ENCODE results near the gene GRM2.

The GRM2 gene

DNA sequence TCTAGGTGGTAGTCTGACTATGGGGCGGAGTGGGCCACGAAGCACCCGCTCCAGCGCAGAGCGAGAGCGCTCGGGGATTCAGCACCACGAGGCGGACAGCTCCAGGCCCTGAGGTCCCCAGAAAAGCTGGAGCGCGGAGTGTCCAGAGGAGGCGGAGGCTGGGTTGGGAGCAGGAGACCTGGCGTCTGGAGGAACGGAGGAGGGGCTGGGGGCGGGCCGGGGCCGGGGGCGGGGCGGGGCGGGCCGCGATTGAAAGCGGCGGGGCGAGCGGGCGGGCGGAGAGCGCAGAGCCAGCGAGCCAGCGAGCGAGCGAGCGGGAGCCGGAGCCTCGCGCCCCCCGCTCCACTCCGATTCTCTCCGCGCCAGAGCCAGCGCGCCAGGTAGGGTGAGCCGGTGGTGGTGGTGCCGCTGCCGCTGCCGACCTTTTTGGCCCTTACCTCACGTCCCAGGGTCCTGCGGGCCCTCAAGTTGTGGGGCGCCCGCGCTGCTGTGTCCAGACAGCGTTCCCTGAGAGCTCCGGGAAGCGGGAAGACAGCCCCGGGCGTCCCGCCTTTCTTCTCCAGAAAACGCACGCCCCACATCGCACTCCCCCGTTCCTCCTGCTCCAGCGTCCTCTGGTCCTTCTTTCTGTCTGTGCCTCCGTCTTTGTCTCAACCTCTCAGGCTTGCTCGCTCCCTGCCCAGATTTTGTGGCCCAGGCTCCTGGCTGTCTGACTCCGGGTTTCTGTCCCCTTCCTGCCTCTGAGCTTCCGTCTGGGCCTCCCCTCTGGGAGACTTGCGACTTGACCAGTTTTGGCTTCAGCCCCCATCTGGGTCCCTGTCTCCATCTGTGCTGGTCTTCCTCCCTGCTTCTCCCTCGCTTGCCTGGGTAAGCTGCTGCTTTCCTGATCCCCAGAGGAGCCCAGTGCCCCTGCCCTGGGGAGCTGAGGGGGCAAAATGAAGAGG, at the start of gene GRM2:
TSS of gene GRM2 (plus strand) at position 281 of the 944 bp plus-strand sequence. CDS start 1,916 bp downstream, outside the sequence.
- Mint-ChIP-seq H3K4me1 (ENCODE audit: low read depth) (peaks cover 10% of the 10 kb centered on the region), H3K4me3 (no peak within 1 kb of the TSS)

DNA sequence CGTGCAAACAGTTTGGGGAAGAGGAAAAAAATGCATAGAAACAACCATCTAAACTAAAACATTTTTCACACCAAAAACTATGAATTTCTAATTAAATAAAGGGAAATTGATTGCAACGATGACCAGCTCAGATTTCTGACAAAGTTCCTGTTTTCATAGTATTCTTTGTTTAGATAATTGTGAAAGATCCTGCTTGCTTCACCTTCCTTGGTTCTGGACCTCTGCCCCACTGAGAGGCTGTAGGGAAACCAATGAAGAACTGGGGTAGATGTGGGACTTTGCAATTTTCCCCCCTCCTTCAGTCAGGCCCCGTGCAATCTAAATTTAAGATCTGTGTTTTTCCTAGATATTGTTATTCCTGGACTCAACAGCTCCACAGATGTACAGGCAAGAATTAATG, 49.6 kb upstream of the GRM2 start:
- Mint-ChIP-seq H3K4me1 (ENCODE audit: low read depth) (no peaks in the 10 kb centered on the region), H3K36me3 (ENCODE audit: low read depth) (peaks cover 41% of the 10 kb centered on the region), H3K4me3 (no peak overlapping the region), H3K27me3 (ENCODE audit: low read depth) (no peaks in the 10 kb centered on the region), H3K27ac (no peak overlapping the region), H3K9me3 (no peaks in the 10 kb centered on the region)

More for the DNA sequence above, at the start of gene GRM2:
- peaks cover 10% of the 10 kb centered on the region for H3K36me3 Mint-ChIP-seq (ENCODE audit: low read depth)
- H3K27ac Mint-ChIP-seq, result no peak within 1 kb of the TSS
- H3K9me3 Mint-ChIP-seq, result no peaks in the 10 kb centered on the region
- peaks cover 12% of the 10 kb centered on the region for H3K27me3 Mint-ChIP-seq (ENCODE audit: low read depth)

DNA sequence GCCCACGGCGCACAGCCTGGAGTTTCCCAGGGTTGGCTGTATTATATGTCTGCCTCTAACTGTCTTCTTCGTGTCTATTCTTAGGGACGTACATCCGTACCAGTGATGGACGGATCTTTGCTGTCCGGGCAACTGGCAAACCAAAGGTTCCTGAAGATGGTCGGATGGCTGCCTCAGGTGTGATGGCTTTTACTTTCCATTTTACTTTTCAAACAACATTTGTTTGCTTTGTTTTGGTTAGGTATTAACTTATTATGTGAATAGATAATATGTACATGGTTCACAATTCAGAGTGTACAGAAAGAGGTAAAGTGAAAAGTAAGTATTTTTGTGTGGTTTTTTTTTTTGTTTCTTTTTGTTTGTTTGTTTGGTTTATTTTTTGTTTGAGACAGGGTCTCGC, 46.9 kb upstream of the GRM2 start:
- no peak overlapping the region for H3K4me3 Mint-ChIP-seq

DNA sequence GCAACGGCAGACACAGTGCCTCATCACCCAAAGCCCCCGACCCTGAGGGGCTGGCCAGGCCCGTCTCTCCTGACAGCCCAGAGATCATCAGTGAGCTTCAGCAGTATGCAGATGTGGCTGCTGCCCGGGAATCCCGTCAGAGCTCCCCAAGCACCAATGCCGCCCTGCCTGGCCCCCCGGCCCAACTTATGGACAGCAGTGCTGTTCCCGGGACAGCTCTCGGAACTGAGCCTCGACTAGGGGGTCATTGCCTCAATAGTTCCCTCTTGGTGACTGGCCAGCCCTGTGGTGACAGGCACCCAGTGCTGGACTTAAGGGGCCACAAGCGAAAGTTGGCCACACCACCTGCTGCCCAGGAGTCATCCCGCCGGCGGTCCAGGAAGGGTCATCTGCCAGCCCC, 44.4 kb upstream of the GRM2 start:
- peaks cover 40% of the 10 kb centered on the region for H3K36me3 Mint-ChIP-seq (ENCODE audit: low read depth)
- no peaks in the 10 kb centered on the region for H3K27me3 Mint-ChIP-seq (ENCODE audit: low read depth)
- no peaks in the 10 kb centered on the region for H3K9me3 Mint-ChIP-seq
- H3K27ac Mint-ChIP-seq, result no peak overlapping the region
- H3K4me1 Mint-ChIP-seq (ENCODE audit: low read depth), result no peaks in the 10 kb centered on the region
- H3K4me3 Mint-ChIP-seq, result no peak overlapping the region

More for the DNA sequence above, 46.9 kb upstream of the GRM2 start:
- H3K27ac Mint-ChIP-seq, result no peak overlapping the region
- no peaks in the 10 kb centered on the region for H3K27me3 Mint-ChIP-seq (ENCODE audit: low read depth)
- H3K36me3 Mint-ChIP-seq (ENCODE audit: low read depth), result peaks cover 44% of the 10 kb centered on the region
- H3K9me3 Mint-ChIP-seq, result no peaks in the 10 kb centered on the region
- no peaks in the 10 kb centered on the region for H3K4me1 Mint-ChIP-seq (ENCODE audit: low read depth)

DNA sequence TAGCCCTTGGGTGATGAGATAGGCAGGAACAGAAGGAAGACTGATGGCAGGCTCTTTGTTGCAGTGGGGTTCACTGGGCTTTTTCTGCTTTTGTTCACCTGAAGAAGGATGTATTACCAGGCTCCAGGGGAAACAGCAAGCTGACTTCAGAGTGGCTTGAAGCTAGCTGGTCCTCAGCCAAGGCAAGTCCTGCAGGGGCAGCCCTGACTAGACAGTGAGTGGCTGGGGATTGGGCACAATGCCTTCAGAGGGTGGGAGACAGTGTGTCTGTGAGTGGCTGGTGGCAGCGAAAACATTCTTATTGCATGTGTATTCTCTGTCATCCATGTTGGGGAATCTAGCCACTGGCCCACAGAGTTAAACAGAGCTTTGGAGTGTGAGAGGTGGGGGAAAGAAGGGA, 38.1 kb upstream of the GRM2 start:
- Mint-ChIP-seq H3K27ac (no peak overlapping the region), H3K4me3 (no peak overlapping the region), H3K36me3 (ENCODE audit: low read depth) (peaks cover 15% of the 10 kb centered on the region), H3K9me3 (no peaks in the 10 kb centered on the region), H3K27me3 (ENCODE audit: low read depth) (no peaks in the 10 kb centered on the region), H3K4me1 (ENCODE audit: low read depth) (peaks cover 38% of the 10 kb centered on the region)

DNA sequence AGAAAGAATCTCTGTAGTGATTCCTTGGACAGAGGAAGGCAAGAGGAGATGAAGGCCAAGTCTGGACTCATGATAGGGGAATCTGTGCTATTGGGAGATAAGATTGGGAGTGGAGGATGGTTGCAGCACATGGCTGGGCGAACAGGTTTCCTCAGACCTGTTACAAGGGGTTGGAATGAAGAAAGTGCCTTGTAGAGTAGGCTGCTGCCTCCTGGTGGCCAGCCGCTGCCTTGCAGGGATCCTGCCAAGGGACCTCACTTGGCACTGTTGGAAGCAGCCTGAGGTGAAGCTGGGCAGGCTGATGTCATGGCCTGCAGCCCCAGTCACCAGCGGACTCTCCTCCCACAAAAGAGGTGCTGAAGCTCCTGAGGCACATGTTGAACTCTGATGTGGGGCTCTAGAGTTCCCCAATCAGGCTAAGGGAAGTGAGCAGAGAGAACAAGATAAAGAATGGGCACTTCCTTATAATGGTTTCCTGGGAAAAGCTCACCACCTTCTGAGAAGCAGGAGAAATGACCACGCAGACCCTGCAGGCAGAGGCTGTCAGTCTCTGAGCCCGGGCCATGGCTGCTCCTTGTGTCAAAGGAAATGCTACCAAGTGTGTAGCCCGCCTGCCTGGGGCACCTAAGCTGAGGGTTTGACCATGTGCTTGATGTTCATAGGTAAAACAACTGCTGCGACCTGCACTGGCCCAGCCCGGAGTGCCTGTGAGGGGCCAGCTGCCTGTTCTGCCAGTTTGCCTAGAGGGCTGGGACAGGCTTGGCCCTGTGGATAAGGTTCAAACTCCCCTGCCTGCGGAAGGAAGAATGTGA, 37.4 kb upstream of the GRM2 start:
- Mint-ChIP-seq H3K4me1 (ENCODE audit: low read depth) (peaks cover 45% of the 10 kb centered on the region), H3K27ac (peak overlapping the region; percentile 83), H3K4me3 (peak overlapping the region; percentile 77), H3K9me3 (no peaks in the 10 kb centered on the region), H3K27me3 (ENCODE audit: low read depth) (no peaks in the 10 kb centered on the region), H3K36me3 (ENCODE audit: low read depth) (peaks cover 14% of the 10 kb centered on the region)

DNA sequence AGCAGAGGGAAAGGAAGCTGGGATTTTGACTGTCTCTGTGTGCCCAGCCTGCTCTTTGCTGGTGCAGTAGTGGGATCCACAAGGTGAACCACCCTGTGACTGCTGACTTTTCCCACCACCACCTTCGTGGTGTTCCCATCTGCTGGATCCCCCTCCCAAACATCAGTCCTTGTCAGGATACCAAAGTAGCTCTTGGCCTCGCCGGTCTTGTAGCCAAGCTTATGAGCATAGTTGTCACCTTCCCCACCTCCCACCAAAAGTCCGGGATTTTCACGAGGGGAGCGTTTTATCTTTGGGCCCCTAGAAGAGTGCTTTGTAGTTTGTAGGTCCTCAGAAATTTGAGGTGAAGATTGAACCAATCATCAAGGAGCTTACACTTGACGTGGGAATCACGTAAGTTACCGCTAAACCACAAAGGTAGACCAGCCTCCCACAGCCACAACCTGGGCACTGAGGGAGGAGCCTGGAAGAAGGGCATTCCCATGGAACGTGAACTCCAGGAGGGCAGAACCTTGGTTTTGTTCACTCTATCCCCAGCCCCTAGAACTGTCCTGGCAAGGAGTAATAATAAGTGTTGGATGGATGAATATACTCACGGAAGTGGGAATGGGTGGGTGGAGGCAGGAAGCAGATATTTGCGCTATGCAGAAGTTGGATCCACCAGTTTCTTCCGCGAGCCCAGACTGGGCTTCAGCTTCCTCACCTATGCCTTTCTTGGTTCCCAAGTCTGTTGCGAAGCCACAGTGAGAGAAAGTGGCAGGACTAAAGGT, 36.6 kb upstream of the GRM2 start:
- Mint-ChIP-seq H3K4me3 (peak overlapping the region; percentile 77), H3K9me3 (no peaks in the 10 kb centered on the region), H3K27ac (peak overlapping the region; percentile 83), H3K36me3 (ENCODE audit: low read depth) (peaks cover 16% of the 10 kb centered on the region), H3K27me3 (ENCODE audit: low read depth) (no peaks in the 10 kb centered on the region), H3K4me1 (ENCODE audit: low read depth) (peaks cover 53% of the 10 kb centered on the region)

DNA sequence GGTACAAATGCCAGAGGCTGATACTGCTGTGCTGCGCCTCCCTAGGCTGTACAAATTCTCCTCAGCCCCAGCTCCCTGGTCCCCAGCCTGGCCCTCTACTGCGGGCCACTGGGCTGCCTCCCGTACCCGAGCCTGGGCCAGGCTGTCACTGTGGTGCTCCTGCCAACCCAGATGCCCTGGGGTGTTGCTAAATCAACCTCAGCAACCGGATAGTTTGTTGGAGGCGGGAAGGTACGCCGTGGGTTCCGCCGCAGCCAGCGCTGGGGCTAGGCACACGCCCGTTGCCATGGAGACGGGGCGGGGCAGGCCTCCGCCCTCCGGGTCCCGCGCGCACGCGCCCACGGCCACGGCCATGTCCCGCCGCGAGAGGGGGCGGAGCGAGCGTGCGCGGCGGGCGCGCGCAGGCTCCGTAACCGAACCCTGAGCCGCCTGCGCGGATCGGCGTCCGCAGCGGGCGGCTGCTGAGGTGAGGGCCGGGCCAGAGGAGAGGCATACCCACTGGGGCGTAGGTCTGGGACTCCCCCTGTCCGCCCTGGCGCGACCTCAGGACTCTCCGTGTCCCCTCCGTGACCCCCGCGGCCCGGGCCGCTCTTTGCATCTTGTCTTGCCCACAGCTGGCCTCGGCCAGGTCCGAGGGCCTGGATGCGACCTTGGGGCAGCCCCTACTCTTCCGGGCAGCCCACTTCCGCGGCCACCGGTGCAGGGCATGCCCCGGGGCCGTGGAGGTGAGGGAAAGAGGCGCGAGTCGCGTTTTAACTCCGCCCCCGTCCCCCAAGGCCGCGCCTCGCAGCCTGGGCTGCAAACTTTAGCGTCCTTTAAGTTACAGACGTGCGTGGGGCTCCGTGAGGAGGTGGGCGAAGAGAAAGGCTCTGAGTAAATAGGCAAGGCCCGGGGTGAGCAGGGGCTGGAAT, 35.8 kb upstream of the GRM2 start, which contains the start of gene TEX264:
TSS of gene TEX264 (plus strand) at position 430 of the 911 bp plus-strand sequence. CDS start 3,053 bp downstream, outside the sequence.
- Mint-ChIP-seq H3K36me3 (ENCODE audit: low read depth) (peaks cover 20% of the 10 kb centered on the region), H3K4me1 (ENCODE audit: low read depth) (peaks cover 61% of the 10 kb centered on the region), H3K27ac (peak within 1 kb of the TSS; percentile 89), H3K4me3 (peak within 1 kb of the TSS; percentile 87), H3K27me3 (ENCODE audit: low read depth) (no peaks in the 10 kb centered on the region), H3K9me3 (no peaks in the 10 kb centered on the region)

DNA sequence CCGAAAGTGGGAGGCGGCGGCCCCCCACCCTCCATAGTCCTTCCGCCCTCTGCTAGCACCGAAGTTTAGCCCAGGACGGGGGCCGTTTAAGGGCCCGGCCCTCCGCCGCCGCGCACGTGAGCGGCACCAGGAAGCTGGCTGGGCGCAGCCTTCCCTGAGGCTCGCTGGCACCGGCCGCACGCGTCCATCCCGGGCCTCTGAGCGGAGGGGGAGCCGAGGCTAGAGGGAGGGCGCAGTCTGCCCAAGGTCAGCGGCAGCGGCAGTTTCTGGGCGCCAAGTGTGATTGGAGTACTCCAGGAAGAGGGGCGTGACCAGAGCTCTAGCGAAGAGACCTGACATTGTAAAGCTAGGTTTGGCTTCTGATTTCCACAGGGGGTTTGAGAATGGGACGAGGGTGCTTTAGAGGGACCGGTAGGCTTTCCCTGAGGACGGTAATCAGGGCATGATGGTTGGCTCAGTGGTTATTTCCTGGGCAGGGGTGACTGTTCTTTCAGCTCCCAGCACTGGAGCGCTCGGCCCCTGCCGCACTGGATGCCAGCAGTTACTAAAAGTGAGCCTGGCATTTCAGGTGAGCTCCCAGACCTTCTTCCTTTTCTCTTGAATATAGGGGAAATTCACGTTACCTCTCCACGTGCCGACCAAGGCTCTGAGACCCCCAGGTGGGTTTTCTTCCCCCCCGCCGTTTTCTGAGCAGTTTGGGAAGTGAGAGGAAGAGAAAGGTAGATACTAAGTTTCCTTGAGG, 35.0 kb upstream of the GRM2 start:
- no peaks in the 10 kb centered on the region for H3K9me3 Mint-ChIP-seq
- no peaks in the 10 kb centered on the region for H3K27me3 Mint-ChIP-seq (ENCODE audit: low read depth)
- H3K27ac Mint-ChIP-seq, result peak overlapping the region; percentile 89
- peak overlapping the region; percentile 87 for H3K4me3 Mint-ChIP-seq
- peaks cover 24% of the 10 kb centered on the region for H3K36me3 Mint-ChIP-seq (ENCODE audit: low read depth)
- H3K4me1 Mint-ChIP-seq (ENCODE audit: low read depth), result peaks cover 66% of the 10 kb centered on the region

DNA sequence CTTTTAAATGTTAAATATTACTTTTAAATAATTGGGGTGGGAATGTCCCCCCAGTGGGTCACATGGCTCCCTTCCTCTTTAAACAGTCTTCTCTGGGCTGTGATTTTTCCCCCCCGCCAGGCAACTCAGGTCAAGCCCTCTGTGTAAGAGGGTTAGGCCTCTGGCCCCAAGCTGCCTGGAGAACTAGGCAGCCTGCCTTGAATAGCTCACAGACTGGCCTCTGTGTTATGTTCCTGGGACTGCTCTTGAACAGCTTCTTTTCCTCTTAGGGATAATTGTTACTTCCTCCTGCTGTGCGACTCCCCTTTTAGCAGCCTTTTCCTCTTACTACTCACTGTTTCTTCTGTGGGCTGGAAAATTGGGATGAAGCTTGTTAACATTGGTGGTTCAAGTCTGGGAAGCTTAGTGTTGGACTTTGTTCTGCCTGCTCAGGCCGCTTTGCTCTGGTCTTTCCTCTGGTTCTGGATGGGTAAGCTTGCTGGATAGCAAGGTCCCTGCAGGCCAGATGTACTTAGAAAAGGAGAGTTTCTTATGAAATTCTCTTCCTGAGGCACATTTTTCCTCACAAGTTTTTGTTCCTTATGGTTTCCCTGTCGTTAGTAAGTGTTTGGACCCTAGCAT, 33.6 kb upstream of the GRM2 start:
- Mint-ChIP-seq H3K36me3 (ENCODE audit: low read depth) (peaks cover 26% of the 10 kb centered on the region), H3K4me3 (peak overlapping the region; percentile 82), H3K9me3 (no peaks in the 10 kb centered on the region), H3K4me1 (ENCODE audit: low read depth) (peaks cover 73% of the 10 kb centered on the region), H3K27me3 (ENCODE audit: low read depth) (no peaks in the 10 kb centered on the region), H3K27ac (peak overlapping the region; percentile 82)

DNA sequence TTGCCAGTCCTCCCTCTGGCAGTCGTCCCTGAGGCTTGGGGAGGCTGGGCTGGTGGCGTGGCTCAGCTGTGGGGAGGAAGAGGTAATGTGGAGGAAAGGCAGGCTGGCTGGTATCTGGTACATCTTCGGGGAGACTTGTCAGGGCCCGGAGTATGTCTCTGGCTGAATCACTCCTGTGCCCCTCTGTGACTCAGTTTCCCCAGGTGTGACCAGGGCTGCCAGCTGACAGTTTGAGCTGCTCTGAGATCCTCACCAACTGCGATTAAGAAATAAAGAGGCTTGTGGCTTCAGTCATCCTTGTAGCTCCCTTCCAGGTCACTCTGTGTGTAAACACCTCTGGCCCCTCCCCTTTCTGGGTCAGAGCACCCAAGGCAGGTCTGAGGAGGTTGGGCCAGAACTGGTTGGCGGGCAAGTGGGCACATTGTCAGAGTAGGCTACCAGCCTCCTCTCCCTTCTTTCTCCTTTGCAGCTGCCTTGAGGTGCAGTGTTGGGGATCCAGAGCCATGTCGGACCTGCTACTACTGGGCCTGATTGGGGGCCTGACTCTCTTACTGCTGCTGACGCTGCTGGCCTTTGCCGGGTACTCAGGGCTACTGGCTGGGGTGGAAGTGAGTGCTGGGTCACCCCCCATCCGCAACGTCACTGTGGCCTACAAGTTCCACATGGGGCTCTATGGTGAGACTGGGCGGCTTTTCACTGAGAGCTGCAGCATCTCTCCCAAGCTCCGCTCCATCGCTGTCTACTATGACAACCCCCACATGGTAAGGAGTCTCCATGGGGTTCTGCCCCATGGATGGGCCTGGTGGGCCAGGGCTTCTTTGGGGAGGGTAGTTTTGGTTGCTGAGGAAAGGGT, 32.8 kb upstream of the GRM2 start:
- peak overlapping the region; percentile 82 for H3K27ac Mint-ChIP-seq
- H3K4me3 Mint-ChIP-seq, result peak overlapping the region; percentile 82

DNA sequence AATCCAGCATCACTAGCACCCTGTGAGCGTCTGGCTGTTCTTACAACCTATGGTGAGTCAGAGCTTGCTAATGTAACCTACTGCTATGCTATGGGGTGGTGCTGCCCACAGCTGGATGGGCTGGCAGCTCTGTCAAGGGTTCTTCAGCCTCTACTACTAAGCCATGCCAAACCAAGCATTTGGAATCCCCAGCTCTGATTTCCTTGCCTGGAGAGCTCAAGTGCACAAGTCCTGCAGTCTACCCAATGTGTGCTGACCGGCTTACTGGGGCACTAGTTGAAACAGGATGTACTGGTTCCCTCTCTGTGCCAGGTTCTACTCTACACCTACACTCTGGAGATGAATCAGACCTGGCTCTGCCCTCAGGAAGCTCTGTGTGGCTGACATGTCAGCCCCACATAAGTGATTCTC, 31.7 kb upstream of the GRM2 start:
- Mint-ChIP-seq H3K4me3 (peak overlapping the region; percentile 50), H3K36me3 (ENCODE audit: low read depth) (peaks cover 25% of the 10 kb centered on the region), H3K9me3 (no peaks in the 10 kb centered on the region), H3K27me3 (ENCODE audit: low read depth) (no peaks in the 10 kb centered on the region), H3K4me1 (ENCODE audit: low read depth) (peaks cover 67% of the 10 kb centered on the region), H3K27ac (peak overlapping the region; percentile 90)

More for the DNA sequence above, 32.8 kb upstream of the GRM2 start:
- Mint-ChIP-seq H3K9me3 (no peaks in the 10 kb centered on the region), H3K27me3 (ENCODE audit: low read depth) (no peaks in the 10 kb centered on the region), H3K4me1 (ENCODE audit: low read depth) (peaks cover 74% of the 10 kb centered on the region), H3K36me3 (ENCODE audit: low read depth) (peaks cover 29% of the 10 kb centered on the region)

Data from T-helper 1 cell treated with Interleukin-12 subunit alpha and Interleukin-12 subunit beta and Interleukin-4 antibody, amounts not matched to agents 30 μg/mL and 1 μg/mL, for 36 hours (primary cell).